B cell (primary cell): ENCODE data around the gene TRABD2A. TPM values are rescaled to one million over a fixed set of nuclear protein-coding genes. Genes with fewer than 3 reads are reported as not detected.

Source experiments
- ATAC-seq: fragments of 200-7000 bp; cut with Tn5 transposase; one replicate; pipeline ENCODE4 v1.10.0; 2021; ENCODE audit warnings: low read depth, mild to moderate bottlenecking, moderate number of reproducible peaks, moderate library complexity
- CTCF ChIA-PET: fragments of 350-600 bp; sonication (Branson Sonifier 250); formaldehyde crosslinking; loops from one replicate; lab custom pipeline; 2021; ENCODE audit warnings: antibody characterized with exemption, inconsistent platforms; lab: Charles Lee
- POLR2A ChIA-PET: fragments of 350-600 bp; sonication (Branson Sonifier 250); formaldehyde crosslinking; loops from one replicate; lab custom pipeline; 2021; ENCODE audit warnings: antibody characterized with exemption; lab: Charles Lee
- DNase-seq: peaks from one replicate; pipeline ENCODE4 v3.0.0; 2013
- H2AFZ ChIP-seq: 2 replicates; pipeline ENCODE4 v1.6.1; 2012; ENCODE audit warnings: mild to moderate bottlenecking, low read depth, low read length; ENCODE audit not compliant: insufficient read depth, poor library complexity, severe bottlenecking
- H3K27ac ChIP-seq, 2 donors: 1 replicate in 1 of 2; 2 replicates in 1 of 2; pipeline ENCODE4 v1.5.1; 2012 to 2013; ENCODE audit warnings: low read length in 2 of 2, mild to moderate bottlenecking in 2 of 2, moderate library complexity in 1 of 2
- H3K27me3 ChIP-seq, 4 experiments: fragments of 200-600 bp in 1 of 4; sonication (generic) in 1 of 4; replicated peaks in 1 of 4; 1 replicate in 2 of 4; 2 replicates in 2 of 4; pipeline versions ENCODE4 v1.6.1 to v1.7.0; 2013 to 2016; ENCODE audit warnings: low read length in 3 of 4, mild to moderate bottlenecking in 2 of 4, mixed read lengths in 1 of 4, moderate library complexity in 1 of 4; ENCODE audit not compliant: insufficient read depth in 4 of 4, control insufficient read depth in 3 of 4; ENCODE audit errors: control extremely low read depth in 1 of 4
- H3K36me3 ChIP-seq, 2 experiments: replicated peaks in 1 of 2; 1 replicate in 1 of 2; 2 replicates in 1 of 2; pipeline versions ENCODE4 v1.6.1 to v1.7.1; 2013; ENCODE audit warnings: low read length in 1 of 2; ENCODE audit not compliant: insufficient read depth in 2 of 2, control insufficient read depth in 1 of 2; ENCODE audit errors: control extremely low read depth in 1 of 2, extremely low read depth in 1 of 2
- H3K4me1 ChIP-seq, 2 donors: fragments of 200-600 bp in 1 of 2; sonication (generic) in 1 of 2; 1 replicate in 1 of 2; 2 replicates in 1 of 2; pipeline versions ENCODE4 v1.5.1 to v1.6.1; 2013 to 2017; ENCODE audit warnings: low read length in 2 of 2; ENCODE audit not compliant: control insufficient read depth in 2 of 2, insufficient read depth in 2 of 2
- H3K4me2 ChIP-seq: replicated peaks from 2 replicates; pipeline ENCODE3; 2012; ENCODE audit warnings: mild to moderate bottlenecking, low read depth, low read length; ENCODE audit not compliant: poor library complexity, severe bottlenecking
- H3K4me3 ChIP-seq, 5 experiments: fragments of 200-600 bp in 1 of 5; sonication (generic) in 1 of 5; 1 replicate in 3 of 5; 2 replicates in 2 of 5; pipeline versions ENCODE4 v1.5.1 to v1.7.0; 2011 to 2016; ENCODE audit warnings: low read length in 4 of 5, mild to moderate bottlenecking in 4 of 5, low read depth in 2 of 5, control low read depth in 1 of 5, moderate library complexity in 1 of 5; ENCODE audit not compliant: insufficient read depth in 1 of 5; ENCODE audit errors: control extremely low read depth in 1 of 5, extremely low read depth in 1 of 5
- H3K79me2 ChIP-seq: fragments of 200-600 bp; sonication (generic); one replicate; pipeline ENCODE4 v1.6.0; 2016; ENCODE audit warnings: low read length; ENCODE audit not compliant: control insufficient read depth, insufficient read depth
- H3K9ac ChIP-seq: fragments of 200-600 bp; sonication (generic); 2 replicates; pipeline ENCODE4 v1.6.1; 2017; ENCODE audit warnings: mild to moderate bottlenecking, low read length, moderate library complexity
- H3K9me3 ChIP-seq, 3 donors: one replicate each; pipeline versions ENCODE4 v1.6.1 to v1.7.1; 2013; ENCODE audit warnings: low read length in 2 of 3; ENCODE audit not compliant: control insufficient read depth in 2 of 3, insufficient read depth in 1 of 3; ENCODE audit errors: control extremely low read depth in 1 of 3
- H4K20me1 ChIP-seq: 2 replicates; pipeline ENCODE4 v1.6.0; 2012; ENCODE audit warnings: mild to moderate bottlenecking, low read length; ENCODE audit not compliant: insufficient read depth, control insufficient read depth, poor library complexity, severe bottlenecking
- H3K27ac Mint-ChIP-seq: one replicate; pipeline ENCODE4 v1.8.0; 2021; ENCODE audit warnings: mixed read lengths
- H3K27me3 Mint-ChIP-seq: one replicate; pipeline ENCODE4 v1.8.0; 2021; ENCODE audit warnings: mixed read lengths
- H3K4me1 Mint-ChIP-seq: one replicate; pipeline ENCODE4 v1.8.0; 2021; ENCODE audit warnings: mixed read lengths
- H3K4me3 Mint-ChIP-seq: one replicate; pipeline ENCODE4 v1.8.0; 2021; ENCODE audit warnings: mixed read lengths
- H3K9me3 Mint-ChIP-seq: one replicate; pipeline ENCODE4 v1.8.0; 2022; ENCODE audit warnings: mixed read lengths; ENCODE audit not compliant: insufficient read depth
- CTCF ChIP-seq: fragments of 200-600 bp; IDR thresholded peaks from one replicate; pipeline ENCODE4 v1.8.0; 2022; ENCODE audit warnings: antibody characterized with exemption, mild to moderate bottlenecking
- EZH2 ChIP-seq: IDR thresholded peaks from 2 replicates; pipeline ENCODE4 v1.6.1; 2012; ENCODE audit warnings: borderline replicate concordance, low read depth, mild to moderate bottlenecking, moderate library complexity, low read length; ENCODE audit not compliant: insufficient read depth, poor library complexity, severe bottlenecking
- WGBS: methylation state at CpG from one replicate; pipeline ENCODE4 v1.1.5; 2013; ENCODE audit warnings: missing lambda C conversion rate; ENCODE audit not compliant: insufficient coverage; 5-methylcytosine and 5-hydroxymethylcytosine counted together
- intact Hi-C: fragments of 100-400 bp; cut with micrococcal nuclease; formaldehyde crosslinking; loops from one replicate; pipeline ENCODE4 v1.10.0; 2022
- polyA plus RNA-seq: library from polyadenylated mRNA; depleted of rRNA; stranded (reverse); fragments of >200 nt; gene quantifications from 2 replicates; pipeline ENCODE4 v1.2.3, GENCODE V29; 2012
- total RNA-seq, 2 donors: library from RNA; stranded (reverse); fragments of 120-200 nt in 1 of 2; gene quantifications; 1 replicate in 1 of 2; 2 replicates in 1 of 2; pipeline versions ENCODE4 v1.2.3 to v1.2.4, GENCODE V29; 2013 to 2022

Gene TRABD2A
- total and polyA plus RNA-seq, 2 donors (not counting 1 experiment from before 2014, with no cell fraction given): 10.1 to 11.3 TPM

GRCh38 chr2:84927275-84927627 lies 46.4 kb upstream of the TRABD2A start:
- H3K27me3 Mint-ChIP-seq: no peaks in the 10 kb centered on the region
- WGBS: 100% methylated on average over 1 of the region's 3 CpGs
- Histone ChIP-seq H3K27ac (no peak overlapping the region), H2AFZ (peak overlapping the region; percentile 98), H4K20me1 (no peaks in the 10 kb centered on the region), H3K9me3 (peaks cover 0 to 6% (median 0%) of the 10 kb centered on the region in 3 donors), H3K4me3 (peak overlapping the region in 4 of 5 experiments; percentile 71 to 83 (median 77)), H3K36me3 (no peaks in the 10 kb centered on the region), H3K27me3 (no peaks in the 10 kb centered on the region), H3K4me2 (peak overlapping the region; percentile 90), H3K4me1 (peaks cover 24 to 49% of the 10 kb centered on the region in 2 donors), H3K9ac (peak overlapping the region; percentile 73), H3K79me2 (peaks cover 11% of the 10 kb centered on the region)
- peak overlapping the region; percentile 91 for H3K27ac Mint-ChIP-seq
- ATAC-seq (no peak), DNase-seq (no peak)
- CTCF ChIA-PET: interaction anchor here (0.8 to 11.3 kb wide), 11 partner anchors 12 to 435 kb away, joined by 3 to 316 read pairs (median 31); partner anchors contain the start of genes KCMF1 and TRABD2A
- intact Hi-C loops: loop anchor here (1.0 to 5.0 kb wide), 9 partner anchors 8 to 468 kb away; partner anchors contain the start of genes KCMF1, SUCLG1 and TCF7L1
- peaks cover 51% of the 10 kb centered on the region for H3K4me1 Mint-ChIP-seq
- H3K4me3 Mint-ChIP-seq: peak overlapping the region; percentile 96
- H3K9me3 Mint-ChIP-seq: peaks cover 2% of the 10 kb centered on the region
- POLR2A ChIA-PET: interaction anchor here (2.0 to 2.4 kb wide), 2 partner anchors 19 to 21 kb away, joined by 25 to 31 read pairs; partner anchors contain the start of gene TMSB10
- TF ChIP-seq CTCF (peak; percentile 33), EZH2 (no peak)
